ENCODE data around the gene CYP3A4.
"Not testable (repeated sequence)": the region's sequence is repeated elsewhere in the genome, so short reads cannot be mapped to it uniquely, and the experiment has no call there.

CYP3A4 gene

GRCh38 chr7:99762680-99763327 lies 21.2 kb downstream of the CYP3A4 start:
- in situ Hi-C loops (cut with MboI; ENCODE audit: low sequenced_read_pairs): no loop called here

GRCh38 chr7:99755085-99755484 lies 28.9 kb downstream of the CYP3A4 start:
- in situ Hi-C loops (cut with MboI; ENCODE audit: low sequenced_read_pairs): no loop called here

GRCh38 chr7:99752356-99752755 lies 31.6 kb downstream of the CYP3A4 start:
- in situ Hi-C loops (cut with MboI; ENCODE audit: low sequenced_read_pairs): no loop called here

- in situ Hi-C loops (cut with MboI; ENCODE audit: low sequenced_read_pairs): not testable (repeated sequence)
Observed at GRCh38 chr7:99751322-99752052, 32.5 kb downstream of the CYP3A4 start.

GRCh38 chr7:99748846-99749579 lies 35.0 kb downstream of the CYP3A4 start:
- in situ Hi-C loops (cut with MboI; ENCODE audit: low sequenced_read_pairs): no loop called here

- in situ Hi-C loops (cut with MboI; ENCODE audit: low sequenced_read_pairs): not testable (repeated sequence)
Observed at GRCh38 chr7:99746915-99747314, 37.1 kb downstream of the CYP3A4 start.

GRCh38 chr7:99745395-99745794 lies 38.6 kb downstream of the CYP3A4 start:
- in situ Hi-C loops (cut with MboI; ENCODE audit: low sequenced_read_pairs): not testable (repeated sequence)

- in situ Hi-C loops (cut with MboI; ENCODE audit: low sequenced_read_pairs): no loop called here
Observed at GRCh38 chr7:99742737-99743394, 41.1 kb downstream of the CYP3A4 start.

GRCh38 chr7:99741441-99741795 lies 42.6 kb downstream of the CYP3A4 start:
- in situ Hi-C loops (cut with MboI; ENCODE audit: low sequenced_read_pairs): no loop called here

- in situ Hi-C loops (cut with MboI; ENCODE audit: low sequenced_read_pairs): no loop called here
Observed at GRCh38 chr7:99740573-99741440, 43.2 kb downstream of the CYP3A4 start.

GRCh38 chr7:99739699-99740572 lies 44.0 kb downstream of the CYP3A4 start:
- in situ Hi-C loops (cut with MboI; ENCODE audit: low sequenced_read_pairs): no loop called here

- in situ Hi-C loops (cut with MboI; ENCODE audit: low sequenced_read_pairs): no loop called here
Observed at GRCh38 chr7:99737726-99738125, 46.3 kb downstream of the CYP3A4 start.

- in situ Hi-C loops (cut with MboI; ENCODE audit: low sequenced_read_pairs): not testable (repeated sequence)
Observed at GRCh38 chr7:99736667-99737066, 47.3 kb downstream of the CYP3A4 start.

- in situ Hi-C loops (cut with MboI; ENCODE audit: low sequenced_read_pairs): no loop called here
Observed at GRCh38 chr7:99734987-99735386, 49.0 kb downstream of the CYP3A4 start, which contains the start of gene CYP3A7. CYP3A7 (minus strand) TSS chr7:99735196; CDS start chr7:99735093, 103 bp downstream.

- in situ Hi-C loops (cut with MboI; ENCODE audit: low sequenced_read_pairs): no loop called here
Observed at GRCh38 chr7:99733448-99733847, 50.5 kb downstream of the CYP3A4 start.

- in situ Hi-C loops (cut with MboI; ENCODE audit: low sequenced_read_pairs): no loop called here
Observed at GRCh38 chr7:99733003-99733402, 51.0 kb downstream of the CYP3A4 start.

- in situ Hi-C loops (cut with MboI; ENCODE audit: low sequenced_read_pairs): no loop called here
Observed at GRCh38 chr7:99731638-99732374, 52.2 kb downstream of the CYP3A4 start.

- in situ Hi-C loops (cut with MboI; ENCODE audit: low sequenced_read_pairs): no loop called here
Observed at GRCh38 chr7:99730992-99731391, 53.0 kb downstream of the CYP3A4 start.

All from HL-60/S4 treated with phorbol 12-myristate 13-acetate at 8.2 ng/mL for 4 days and 3 days (cell line).